ENCODE results near the gene STK4. TPM values are rescaled to one million over a fixed set of nuclear protein-coding genes. Genes with fewer than 3 reads are reported as not detected.

Gene STK4
- total and polyA plus RNA-seq, 2 of the 8 experiments (the other 6 are each of a cell fraction or from before 2014, with no cell fraction given), result 12.0 to 34.3 TPM

DNA sequence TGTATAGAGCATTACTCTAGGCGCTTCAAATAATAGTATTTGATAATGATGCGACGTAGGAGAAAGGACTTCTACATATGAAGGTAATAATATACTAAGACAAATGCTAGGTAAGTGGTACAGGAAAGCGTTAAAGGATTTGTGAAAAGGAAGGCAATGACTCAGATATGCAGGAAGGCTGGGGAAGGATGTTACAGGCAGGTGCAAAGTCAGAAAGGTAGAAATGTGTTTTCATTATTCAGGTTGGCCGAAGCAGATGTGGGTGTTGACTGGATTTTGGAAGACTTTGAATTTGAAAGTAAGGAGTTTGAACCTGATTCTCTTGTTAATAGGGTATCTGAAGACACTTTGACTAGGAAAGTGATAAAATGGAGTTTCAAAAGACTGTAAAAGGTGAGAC is 51.0 kb downstream of the STK4 start:
- H2AK5ac ChIP-seq (ENCODE audit: low read depth, low read length), result no peak overlapping the region
- H3K4ac ChIP-seq (replicated peaks; ENCODE audit: insufficient read length, low read depth, low read length), result no peak overlapping the region
- TF ChIP-seq GABPA (IDR thresholded peaks at IDR 0.05; ENCODE audit: borderline replicate concordance, insufficient read depth, low read length) (no peak), MAFK (IDR thresholded peaks at IDR 0.05; ENCODE audit: low read depth, low read length) (0 out of 2 replicates have a peak, but pooled peaks have one; percentile 11)
- POLR2A ChIA-PET (ENCODE audit: partially characterized antibody), result no interaction called here
- no peak overlapping the region for H2AFZ ChIP-seq (ENCODE audit: low read length)
- no peak overlapping the region for H4K91ac ChIP-seq (replicated peaks; ENCODE audit: insufficient read length, low read length)
- H3K18ac ChIP-seq (ENCODE audit: extremely low read depth, low read length), result no peak overlapping the region
- no peaks in the 10 kb centered on the region for H3K36me3 ChIP-seq (ENCODE audit: control insufficient read depth in 2 of 4, insufficient read depth in 4 of 4, low read length in 3 of 4)
- CTCF ChIA-PET (ENCODE audit: partially characterized antibody), result interaction anchor here (1.4 to 1.8 kb wide), 3 partner anchors 11 to 78 kb away, joined by 3 to 8 read pairs (median 3); no protein-coding TSS in a partner anchor
- no peak overlapping the region for H2BK12ac ChIP-seq (ENCODE audit: low read depth, low read length)
- H2BK5ac ChIP-seq (ENCODE audit: low read depth, low read length), result no peak overlapping the region
- FAIRE-seq (no peak), DNase-seq (ENCODE audit: low read depth in 1 of 2, low spot score in 2 of 2) (no peak)
- H3K23ac ChIP-seq (ENCODE audit: insufficient read length), result no peak overlapping the region
- no peak overlapping the region for H4K5ac ChIP-seq (ENCODE audit: insufficient read length, low read depth, low read length)
- no peaks in the 10 kb centered on the region; the same call in 1 of the 2 replicates for H3K23me2 ChIP-seq (ENCODE audit: low read depth, low read length)
- H3K9me3 ChIP-seq (ENCODE audit: insufficient read depth in 2 of 2, low read depth in 1 of 2, low read length in 1 of 2), result no peaks in the 10 kb centered on the region
- no peak overlapping the region for H2BK20ac ChIP-seq (ENCODE audit: low read length)
- 55% methylated on average over 5 of the region's 5 CpGs; no CpG with 5 or more reads in 1 of the 2 experiments for WGBS, 2 experiments (ENCODE audit: extremely low coverage in 1 of 2, insufficient coverage in 1 of 2, insufficient read length in 1 of 2, insufficient replicate concordance in 2 of 2, low coverage in 1 of 2, low lambda C conversion rate in 2 of 2, missing lambda C conversion rate in 1 of 2)
- no peak overlapping the region for H3K56ac ChIP-seq (replicated peaks; ENCODE audit: insufficient read length, low read depth, low read length)
- no peaks in the 10 kb centered on the region for H3K79me1 ChIP-seq (ENCODE audit: low read depth, low read length)
- H4K20me1 ChIP-seq (replicated peaks in 1 of 2; ENCODE audit: control insufficient read depth in 1 of 2, insufficient read depth in 2 of 2, low read length in 2 of 2), result no peaks in the 10 kb centered on the region
- no peak overlapping the region for H3K14ac ChIP-seq (ENCODE audit: insufficient read length)
- no peak overlapping the region for H2BK15ac ChIP-seq (ENCODE audit: low read length)
- no peak overlapping the region for H4K8ac ChIP-seq (ENCODE audit: extremely low read depth, insufficient read depth, low read length)
- H3K27me3 ChIP-seq (replicated peaks in 1 of 4; ENCODE audit: control insufficient read depth in 3 of 4, extremely low read depth in 1 of 4, insufficient read depth in 3 of 4, low read length in 3 of 4), result no peaks in the 10 kb centered on the region
- H3K79me2 ChIP-seq (ENCODE audit: control insufficient read depth in 1 of 2, insufficient read depth in 2 of 2, low read length in 2 of 2), result 0 out of 4 replicates have a peak, but pooled peaks cover 0 to 4% of the 10 kb centered on the region in 2 experiments
- H3K4me1 ChIP-seq (replicated peaks in 1 of 4; ENCODE audit: control insufficient read depth in 3 of 4, insufficient read depth in 4 of 4, low read length in 3 of 4), result peaks cover 0 to 7% (median 0%) of the 10 kb centered on the region in 4 experiments; a peak in 3 of 7 replicates
- no peak overlapping the region for H2BK120ac ChIP-seq (replicated peaks; ENCODE audit: low read depth, low read length)
- no peak overlapping the region for H3K27ac ChIP-seq (ENCODE audit: low read depth, low read length)
- H3K9ac ChIP-seq (replicated peaks in 1 of 4; ENCODE audit: extremely low read depth in 1 of 4, low read depth in 3 of 4, low read length in 3 of 4), result no peak overlapping the region
- no peak overlapping the region; a peak in 1 of 8 replicates for H3K4me3 ChIP-seq (ENCODE audit: extremely low read depth in 1 of 4, insufficient read depth in 2 of 4, low read depth in 3 of 4, low read length in 4 of 4)
- H3K4me2 ChIP-seq (ENCODE audit: insufficient read depth in 1 of 2, low read depth in 2 of 2, low read length in 2 of 2), result peak overlapping the region; percentile 7 to 27; a peak in 1 of 4 replicates

Measured in H1 (cell line).